NCI-H1092 treated with DMSO at 0.1 percent for 48 hours (cell line): Measurements from ENCODE around the gene ARPP21.

ENCODE experiments used
- DNase-seq: peaks from one replicate; lab custom pipeline; 2025; lab: John Stamatoyannopoulos, UW

ARPP21 gene

DNA sequence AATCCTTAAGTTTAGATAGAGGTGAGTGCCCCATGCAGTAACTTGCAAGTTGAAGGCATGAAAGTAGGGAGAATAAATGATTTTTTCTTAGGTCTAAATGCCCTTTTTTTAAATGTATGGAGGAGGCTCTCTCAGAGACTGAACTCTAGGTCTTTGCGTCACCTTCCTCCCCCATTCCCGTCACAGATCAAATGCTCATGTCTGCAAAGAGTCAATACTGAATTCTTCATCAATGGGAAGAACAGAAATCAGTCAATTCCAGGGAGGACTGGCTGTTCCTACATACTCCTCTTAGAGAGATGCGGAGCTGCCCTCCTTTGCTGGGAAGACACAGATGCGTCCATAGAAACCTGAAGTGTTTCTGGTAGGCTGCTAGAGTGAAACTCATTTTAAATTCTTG is 98.2 kb downstream of the ARPP21 start:
- no peak for DNase-seq

DNA sequence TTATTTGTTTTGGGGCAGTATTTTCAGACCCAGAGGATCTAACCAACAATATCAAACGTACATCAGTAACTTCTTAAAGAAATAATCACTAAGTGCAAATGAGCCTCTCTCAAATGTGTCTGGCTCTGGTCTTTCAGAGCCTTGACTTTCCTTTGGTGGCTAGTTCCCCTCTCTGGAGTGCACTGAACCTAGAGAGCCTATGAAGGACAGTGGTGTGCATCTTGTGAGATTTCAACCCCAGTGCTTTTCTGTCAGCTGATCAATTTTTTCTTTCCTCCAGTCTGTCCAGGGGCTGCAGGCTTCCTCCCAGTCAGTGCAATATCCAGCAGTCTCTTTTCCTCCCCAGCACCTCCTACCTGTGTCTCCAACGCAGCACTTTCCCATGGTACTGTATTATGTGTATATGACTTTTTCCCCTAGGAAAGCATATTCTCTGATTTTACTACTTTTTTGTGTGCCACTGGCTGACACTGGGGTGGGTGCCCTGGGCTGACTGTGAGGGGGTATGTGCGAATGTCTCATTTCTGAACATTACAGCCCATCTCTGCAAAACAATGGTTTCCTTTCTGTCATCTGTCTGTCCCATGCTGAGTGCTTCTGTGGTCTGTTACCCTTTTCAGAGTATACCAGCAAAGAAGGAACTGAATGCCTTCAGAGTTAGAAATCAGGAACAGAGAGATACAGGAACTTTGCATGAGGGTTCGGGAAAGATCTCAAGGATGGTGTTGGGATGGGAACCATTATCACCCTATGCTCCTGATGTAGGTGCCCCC is 98.8 kb downstream of the ARPP21 start:
- no peak for DNase-seq

DNA sequence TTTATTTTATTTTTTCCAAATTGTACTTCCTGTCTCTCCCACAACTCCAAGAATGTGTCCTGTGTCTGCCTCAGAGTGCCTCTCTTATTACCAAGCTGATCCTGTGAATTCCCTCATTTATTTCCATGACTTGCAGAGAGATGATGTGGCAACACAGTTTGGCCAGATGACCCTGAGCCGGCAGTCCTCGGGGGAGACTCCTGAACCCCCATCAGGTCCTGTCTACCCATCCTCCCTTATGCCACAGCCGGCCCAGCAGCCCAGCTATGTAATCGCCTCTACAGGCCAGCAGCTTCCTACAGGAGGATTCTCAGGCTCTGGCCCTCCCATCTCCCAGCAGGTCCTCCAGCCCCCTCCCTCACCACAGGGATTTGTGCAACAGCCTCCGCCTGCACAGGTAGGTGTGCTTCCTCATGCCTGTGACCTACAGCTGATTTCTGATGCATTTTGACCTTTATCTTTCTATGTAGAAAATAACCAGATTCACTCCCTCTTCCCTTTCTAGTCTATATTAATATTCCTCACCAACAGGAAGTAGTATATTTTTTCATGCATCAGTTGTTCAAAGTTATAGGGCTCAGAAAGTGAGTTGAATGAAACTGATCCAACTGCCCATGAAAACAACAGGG is 100.0 kb downstream of the ARPP21 start:
- no peak for DNase-seq

- no peak for DNase-seq
These were observed 100.7 kb downstream of the ARPP21 start for GRCh38 chr3:35739964-35740527.

GRCh38 chr3:35743218-35743617 is 103.9 kb downstream of the ARPP21 start:
- no peak for DNase-seq

DNA sequence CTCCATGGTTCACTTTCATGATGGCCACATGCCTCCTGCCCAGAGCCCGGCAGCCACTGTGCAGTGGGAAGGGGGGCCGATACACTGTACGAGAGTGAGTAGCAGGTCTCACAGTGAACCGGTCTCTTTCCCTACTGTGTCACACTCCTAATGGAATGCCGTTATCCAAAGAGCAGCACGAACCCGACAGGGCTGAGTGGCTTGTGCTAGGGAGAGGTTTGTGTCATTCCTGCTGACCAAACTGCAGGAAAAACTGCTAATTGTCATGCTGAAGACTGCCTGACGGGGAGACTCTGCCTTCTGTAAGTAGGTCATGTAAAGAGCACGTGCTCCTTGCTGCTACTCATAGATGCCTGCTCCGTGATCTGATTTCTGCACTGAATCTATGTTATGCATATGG is 105.1 kb downstream of the ARPP21 start:
- no peak for DNase-seq

GRCh38 chr3:35745351-35745750 is 106.0 kb downstream of the ARPP21 start:
- no peak for DNase-seq

GRCh38 chr3:35745802-35746484 is 106.6 kb downstream of the ARPP21 start:
- no peak for DNase-seq

GRCh38 chr3:35746492-35746891 is 107.2 kb downstream of the ARPP21 start:
- DNase-seq = no peak

DNA sequence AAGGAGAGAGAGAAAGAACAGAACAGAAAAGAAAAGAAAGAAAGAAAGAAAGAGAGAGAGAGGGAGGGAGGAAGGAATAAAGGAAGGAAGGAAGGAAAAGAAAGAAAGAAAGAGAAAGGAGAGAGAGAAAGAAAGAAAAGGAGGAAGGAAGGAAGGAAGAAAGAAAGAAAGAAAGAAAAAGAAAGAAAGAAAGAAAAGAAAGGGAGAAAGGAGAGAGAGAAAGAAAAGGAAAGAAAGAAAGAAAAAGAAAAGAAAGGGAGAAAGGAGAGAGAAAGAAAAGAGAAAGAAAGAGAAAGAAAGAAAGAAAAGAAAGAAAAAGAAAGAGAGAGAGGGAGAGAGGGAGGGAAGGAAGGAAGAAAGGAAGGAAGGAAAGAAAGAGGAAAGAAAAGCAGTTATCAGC is 108.8 kb downstream of the ARPP21 start:
- DNase-seq = no peak

- DNase-seq = no peak
These were observed 111.9 kb downstream of the ARPP21 start for GRCh38 chr3:35751207-35751606.

- no peak for DNase-seq
These were observed 118.8 kb downstream of the ARPP21 start for GRCh38 chr3:35757991-35758757.

DNA sequence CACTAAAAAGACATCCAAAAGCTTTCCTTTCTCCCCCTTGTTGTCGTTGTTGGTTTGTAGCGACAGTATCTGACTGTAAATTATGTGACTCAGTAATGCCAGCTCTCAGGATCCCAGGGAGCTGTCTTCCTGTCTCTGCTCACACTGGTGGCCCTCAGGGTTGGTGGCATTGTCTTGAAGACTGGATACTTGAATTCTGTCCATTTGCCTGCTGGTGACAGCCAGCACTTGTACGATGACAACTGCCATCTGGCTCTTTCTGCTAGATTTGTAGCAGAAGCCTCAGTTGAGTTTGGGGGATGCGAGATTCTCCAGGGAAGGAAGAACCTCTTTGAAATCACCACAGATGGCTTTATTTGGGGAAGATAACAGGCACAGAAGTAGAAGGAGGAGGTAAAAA is 120.8 kb downstream of the ARPP21 start:
- no peak for DNase-seq

- no peak for DNase-seq
These were observed 122.0 kb downstream of the ARPP21 start for GRCh38 chr3:35761311-35761710.

- no peak for DNase-seq
These were observed 133.2 kb downstream of the ARPP21 start for GRCh38 chr3:35772381-35773015.

DNA sequence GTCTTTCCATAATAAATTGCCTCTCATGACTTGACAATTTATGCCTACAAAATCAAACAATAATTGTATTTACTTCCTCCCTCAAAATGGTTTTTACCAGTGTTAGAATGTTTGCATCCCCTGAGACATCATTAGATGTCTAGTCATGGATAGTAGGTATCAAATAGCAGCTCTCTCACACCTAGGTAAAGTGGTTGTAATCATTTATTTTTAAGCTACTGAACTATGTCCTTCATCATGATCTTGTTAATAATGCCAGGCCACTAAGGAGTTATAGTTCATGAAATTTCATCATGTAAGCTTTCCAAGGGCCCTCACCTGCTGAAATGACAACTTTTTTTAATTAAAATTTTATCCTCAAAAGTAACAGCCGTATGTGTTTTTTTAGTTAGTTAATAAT is 134.1 kb downstream of the ARPP21 start:
- DNase-seq = no peak

GRCh38 chr3:35776346-35776745 is 137.0 kb downstream of the ARPP21 start:
- DNase-seq = no peak

- DNase-seq = no peak
These were observed 137.7 kb downstream of the ARPP21 start for GRCh38 chr3:35777065-35777464.

DNA sequence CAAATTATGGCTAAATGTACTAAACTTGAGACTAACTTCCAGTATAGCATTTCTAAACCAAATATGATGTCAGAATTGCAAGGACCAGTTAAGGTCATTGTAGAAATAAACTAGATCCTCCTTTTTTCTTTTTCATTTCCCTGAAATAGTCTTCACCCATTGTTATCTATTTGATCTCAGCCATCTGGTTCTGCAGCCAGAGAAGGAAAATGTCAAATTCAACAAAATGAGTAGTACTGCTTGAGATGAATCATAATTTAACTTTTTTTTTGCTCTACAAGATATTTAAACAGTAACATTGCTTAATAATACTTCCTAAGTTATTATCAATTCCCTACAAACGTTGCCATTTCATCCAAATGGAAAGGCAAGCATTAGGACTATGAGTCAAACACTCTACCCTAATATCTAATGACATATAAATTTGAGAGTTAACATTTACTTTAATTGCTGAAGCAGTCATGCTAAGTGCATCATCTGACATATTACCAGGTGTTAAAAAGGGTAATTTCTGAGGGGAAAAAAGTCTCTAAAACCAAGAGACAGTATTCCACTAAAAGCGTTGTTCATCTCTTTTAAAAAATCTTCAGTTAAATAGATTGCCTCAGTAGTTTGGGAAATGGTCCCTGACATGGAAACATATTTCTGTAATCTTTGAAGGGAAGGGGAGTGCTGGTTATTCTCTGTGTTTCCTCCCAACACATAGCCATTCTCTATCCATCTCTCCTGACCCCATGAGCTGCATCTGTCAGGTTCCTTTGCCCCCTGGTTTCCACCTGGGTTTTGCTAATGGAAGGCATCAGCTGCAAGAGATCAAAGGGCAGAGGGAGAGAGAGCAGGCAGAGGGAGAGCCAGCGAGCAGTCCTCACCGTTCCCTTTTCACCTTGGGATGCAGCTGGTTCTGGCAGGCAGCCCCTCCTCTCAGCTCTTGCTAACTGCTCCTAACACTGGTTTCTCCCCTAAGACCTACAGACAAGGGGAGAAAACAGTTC is 138.5 kb downstream of the ARPP21 start:
- DNase-seq = no peak

GRCh38 chr3:35779611-35780010 is 140.3 kb downstream of the ARPP21 start:
- no peak for DNase-seq
